ENCODE data around the gene RSKR. TPM values are rescaled to one million over a fixed set of nuclear protein-coding genes. Genes with fewer than 3 reads are reported as not detected.

Gene RSKR
- total RNA-seq, 1 donor from 2014 or later: 6.6 TPM

DNA sequence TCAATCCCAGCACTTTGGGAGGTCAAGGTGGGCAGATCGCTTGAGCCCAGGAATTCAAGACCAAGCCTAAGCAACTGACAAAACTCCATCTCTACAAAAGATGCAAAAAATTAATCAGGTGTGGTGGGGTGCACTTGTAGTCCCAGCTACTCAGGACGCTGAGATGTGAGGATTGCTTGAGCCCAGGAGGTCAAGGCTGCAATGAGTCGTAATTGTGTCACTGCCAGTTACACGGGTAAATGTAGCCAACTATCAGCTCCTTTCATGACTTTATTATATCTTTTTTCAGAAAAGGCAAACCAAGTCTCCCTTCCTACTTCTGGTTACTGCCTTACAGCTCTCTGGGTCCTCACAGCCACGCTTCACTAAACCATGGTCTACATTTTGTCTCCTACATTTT lies 43.8 kb upstream of the RSKR start:
- Histone ChIP-seq H3K4me3 (ENCODE audit: low read depth, low read length) (no peak overlapping the region), H3K36me3 (ENCODE audit: control insufficient read depth, insufficient read depth, low read length) (peaks cover 5% of the 10 kb centered on the region), H3K27me3 (ENCODE audit: control insufficient read depth, insufficient read depth, low read length) (no peaks in the 10 kb centered on the region)
- DNase-seq (ENCODE audit: low read depth): peak; percentile 56
- FAIRE-seq: no peak
- TF ChIP-seq, protein P1, sequence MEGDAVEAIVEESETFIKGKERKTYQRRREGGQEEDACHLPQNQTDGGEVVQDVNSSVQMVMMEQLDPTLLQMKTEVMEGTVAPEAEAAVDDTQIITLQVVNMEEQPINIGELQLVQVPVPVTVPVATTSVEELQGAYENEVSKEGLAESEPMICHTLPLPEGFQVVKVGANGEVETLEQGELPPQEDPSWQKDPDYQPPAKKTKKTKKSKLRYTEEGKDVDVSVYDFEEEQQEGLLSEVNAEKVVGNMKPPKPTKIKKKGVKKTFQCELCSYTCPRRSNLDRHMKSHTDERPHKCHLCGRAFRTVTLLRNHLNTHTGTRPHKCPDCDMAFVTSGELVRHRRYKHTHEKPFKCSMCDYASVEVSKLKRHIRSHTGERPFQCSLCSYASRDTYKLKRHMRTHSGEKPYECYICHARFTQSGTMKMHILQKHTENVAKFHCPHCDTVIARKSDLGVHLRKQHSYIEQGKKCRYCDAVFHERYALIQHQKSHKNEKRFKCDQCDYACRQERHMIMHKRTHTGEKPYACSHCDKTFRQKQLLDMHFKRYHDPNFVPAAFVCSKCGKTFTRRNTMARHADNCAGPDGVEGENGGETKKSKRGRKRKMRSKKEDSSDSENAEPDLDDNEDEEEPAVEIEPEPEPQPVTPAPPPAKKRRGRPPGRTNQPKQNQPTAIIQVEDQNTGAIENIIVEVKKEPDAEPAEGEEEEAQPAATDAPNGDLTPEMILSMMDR (IDR thresholded peaks at IDR 0.05; ENCODE audit: insufficient read depth, low read length, severe bottlenecking): no peak

DNA sequence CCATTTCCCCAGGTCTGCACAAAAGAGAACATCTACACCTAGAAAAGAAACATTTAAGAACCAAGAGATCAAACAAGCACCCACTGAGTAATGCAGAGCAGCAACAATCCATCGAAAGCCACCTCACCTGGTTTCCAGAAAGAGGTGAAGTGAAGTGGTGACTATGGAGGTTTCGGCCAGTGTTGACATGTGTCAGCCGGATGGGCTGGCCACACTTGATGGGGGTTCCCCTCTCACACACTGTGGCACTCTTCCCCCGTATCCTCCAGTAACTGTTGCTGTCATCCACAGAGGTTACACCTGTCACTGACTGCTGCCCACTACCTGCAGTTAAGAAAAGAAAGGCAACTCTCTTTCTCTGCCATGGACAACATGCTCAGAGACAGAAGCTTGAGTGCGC lies 41.2 kb upstream of the RSKR start:
- no peak for DNase-seq (ENCODE audit: low read depth)
- H3K27me3 ChIP-seq (ENCODE audit: control insufficient read depth, insufficient read depth, low read length): no peaks in the 10 kb centered on the region
- H3K4me3 ChIP-seq (ENCODE audit: low read depth, low read length): no peak overlapping the region
- H3K36me3 ChIP-seq (ENCODE audit: control insufficient read depth, insufficient read depth, low read length): peaks cover 9% of the 10 kb centered on the region
- no peak for FAIRE-seq
- TF ChIP-seq, protein P1 (IDR thresholded peaks at IDR 0.05; ENCODE audit: insufficient read depth, low read length, severe bottlenecking): no peak

DNA sequence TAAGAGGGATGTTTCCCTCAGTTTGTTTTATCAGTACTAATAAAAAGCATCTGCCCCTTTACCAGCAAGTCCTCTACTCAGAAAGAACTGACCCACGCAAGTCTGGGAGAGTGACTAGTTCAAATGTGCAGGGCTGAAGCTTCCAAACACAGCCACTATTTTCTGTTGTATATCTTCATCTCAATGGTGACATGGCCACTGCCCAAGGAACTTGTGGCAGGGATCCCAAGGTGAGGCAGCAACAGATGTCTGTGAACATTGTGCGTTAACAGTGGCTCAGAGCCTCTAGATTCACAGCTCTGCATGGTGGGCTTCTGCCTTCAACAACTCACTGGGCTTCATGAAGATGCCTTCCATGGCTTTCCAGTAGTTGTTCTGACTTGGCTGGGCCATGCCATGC lies 34.7 kb upstream of the RSKR start:
- Histone ChIP-seq H3K4me3 (ENCODE audit: low read depth, low read length) (no peak overlapping the region), H3K27me3 (ENCODE audit: control insufficient read depth, insufficient read depth, low read length) (no peaks in the 10 kb centered on the region), H3K36me3 (ENCODE audit: control insufficient read depth, insufficient read depth, low read length) (peaks cover 10% of the 10 kb centered on the region)
- DNase-seq (ENCODE audit: low read depth) (no peak), FAIRE-seq (no peak)
- TF ChIP-seq, protein P1 (IDR thresholded peaks at IDR 0.05; ENCODE audit: insufficient read depth, low read length, severe bottlenecking): no peak

DNA sequence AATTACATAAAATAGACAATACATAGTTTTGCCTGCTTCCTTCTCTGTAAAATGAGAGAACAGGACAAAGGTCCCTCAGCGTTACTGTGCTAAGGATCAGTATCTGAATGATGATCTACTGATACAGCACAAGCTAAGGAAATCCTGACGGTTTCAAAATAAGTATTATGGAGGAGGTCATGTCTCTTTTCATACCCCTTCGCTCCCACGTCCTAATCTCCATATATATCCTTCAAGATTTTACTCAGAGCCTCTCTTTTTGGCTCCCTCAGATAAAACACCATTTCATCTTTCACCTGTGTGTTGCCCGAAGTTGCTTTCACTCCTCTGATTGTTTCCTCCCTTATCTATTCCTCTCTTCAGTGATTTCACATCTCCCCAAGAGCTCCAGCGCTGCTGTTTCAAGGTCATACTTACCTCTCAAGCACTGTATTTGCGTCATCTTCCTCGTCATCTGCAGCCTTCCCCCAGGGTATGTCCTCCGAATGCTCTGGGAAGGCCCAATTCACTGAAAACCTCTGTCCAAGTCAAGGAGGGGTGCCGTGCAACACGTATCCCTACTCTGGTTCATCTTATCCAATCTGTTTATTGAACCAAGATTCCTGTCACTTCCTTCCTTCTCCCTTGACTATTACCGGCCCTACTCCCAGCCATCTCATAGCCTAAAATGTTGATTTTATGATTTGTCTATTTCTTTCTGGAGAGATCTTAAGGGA lies 32.2 kb upstream of the RSKR start:
- FAIRE-seq: no peak
- Histone ChIP-seq H3K4me3 (ENCODE audit: low read depth, low read length) (no peak overlapping the region), H3K27me3 (ENCODE audit: control insufficient read depth, insufficient read depth, low read length) (no peaks in the 10 kb centered on the region), H3K36me3 (ENCODE audit: control insufficient read depth, insufficient read depth, low read length) (peaks cover 20% of the 10 kb centered on the region)
- DNase-seq (ENCODE audit: low read depth): no peak
- TF ChIP-seq, protein P1 (IDR thresholded peaks at IDR 0.05; ENCODE audit: insufficient read depth, low read length, severe bottlenecking): no peak

DNA sequence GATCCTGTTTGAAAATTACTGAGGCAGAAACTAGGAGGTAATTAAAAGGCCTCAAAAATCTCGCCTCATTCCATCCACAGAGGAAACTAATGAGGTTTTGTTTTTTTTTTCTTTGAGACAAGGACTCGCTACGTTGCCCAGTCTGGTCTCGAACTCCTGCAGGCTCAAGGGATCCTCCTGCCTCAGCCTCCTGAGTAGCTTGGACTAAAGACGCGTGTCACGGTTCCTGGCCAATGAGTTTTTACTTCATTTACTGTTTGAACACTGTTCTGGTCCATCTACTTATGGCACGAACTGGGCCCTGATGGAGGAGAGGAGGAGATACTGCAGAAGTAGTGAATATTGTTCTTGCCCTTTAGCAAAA lies 31.6 kb upstream of the RSKR start:
- peaks cover 20% of the 10 kb centered on the region for H3K36me3 ChIP-seq (ENCODE audit: control insufficient read depth, insufficient read depth, low read length)
- DNase-seq (ENCODE audit: low read depth) (no peak), FAIRE-seq (no peak)
- H3K4me3 ChIP-seq (ENCODE audit: low read depth, low read length): peak overlapping the region; percentile 64
- TF ChIP-seq, protein P1 (IDR thresholded peaks at IDR 0.05; ENCODE audit: insufficient read depth, low read length, severe bottlenecking): no peak
- no peaks in the 10 kb centered on the region for H3K27me3 ChIP-seq (ENCODE audit: control insufficient read depth, insufficient read depth, low read length)
